ENCODE data around the gene TLDC2. TPM values are rescaled to one million over a fixed set of nuclear protein-coding genes. Genes with fewer than 3 reads are reported as not detected.

The TLDC2 gene
- total and polyA plus RNA-seq, 2 donors (not counting 1 experiment from before 2014, with no cell fraction given): under 0.01 to 0.09 TPM

DNA sequence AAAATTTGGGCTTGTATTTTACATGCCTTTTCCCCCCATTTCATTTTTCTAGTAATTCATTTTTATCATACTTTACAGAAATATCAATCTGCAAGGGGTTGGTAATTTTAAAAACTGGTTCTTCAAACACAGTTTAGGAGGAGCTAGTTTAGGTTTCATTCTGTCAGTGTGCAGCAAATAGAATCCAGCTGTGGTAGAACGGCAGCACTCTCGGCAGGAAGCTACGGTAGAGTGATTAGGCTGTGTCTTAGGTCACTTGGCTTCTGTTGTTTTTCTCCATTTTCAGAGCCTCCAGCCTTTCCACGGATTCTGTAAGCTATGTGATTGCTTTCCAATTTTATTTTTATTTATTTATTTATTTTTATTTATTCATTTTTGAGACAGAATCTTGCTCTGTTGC lies 32.7 kb downstream of the TLDC2 start:
- Histone ChIP-seq H3K9ac (ENCODE audit: insufficient read depth, low read length) (no peak overlapping the region), H3K9me3 (ENCODE audit: control insufficient read depth, insufficient read depth, low read depth, low read length) (no peaks in the 10 kb centered on the region), H3K79me2 (ENCODE audit: control insufficient read depth, insufficient read depth, low read length) (no peaks in the 10 kb centered on the region), H3K4me3 (replicated peaks in 1 of 4; ENCODE audit: control extremely low read depth in 1 of 4, insufficient read depth in 1 of 4, low read depth in 3 of 4, low read length in 4 of 4) (no peak overlapping the region), H4K20me1 (ENCODE audit: control insufficient read depth, extremely low read depth, insufficient read depth, low read length) (no peaks in the 10 kb centered on the region), H2AFZ (ENCODE audit: low read length) (no peak overlapping the region), H3K27me3 (ENCODE audit: control insufficient read depth, insufficient read depth, low read length) (no peaks in the 10 kb centered on the region), H3K36me3 (ENCODE audit: control insufficient read depth, insufficient read depth, low read length) (no peaks in the 10 kb centered on the region), H3K4me2 (ENCODE audit: extremely low read depth, insufficient read depth, low read length) (no peak overlapping the region), H3K27ac (ENCODE audit: insufficient read depth, low read length) (no peak overlapping the region), H3K4me1 (ENCODE audit: control insufficient read depth, extremely low read depth, insufficient read depth, low read length) (no peaks in the 10 kb centered on the region)
- TF ChIP-seq EZH2 (IDR thresholded peaks at IDR 0.05; ENCODE audit: low read length, missing control alignments): no peak
- TF ChIP-seq, protein P1, sequence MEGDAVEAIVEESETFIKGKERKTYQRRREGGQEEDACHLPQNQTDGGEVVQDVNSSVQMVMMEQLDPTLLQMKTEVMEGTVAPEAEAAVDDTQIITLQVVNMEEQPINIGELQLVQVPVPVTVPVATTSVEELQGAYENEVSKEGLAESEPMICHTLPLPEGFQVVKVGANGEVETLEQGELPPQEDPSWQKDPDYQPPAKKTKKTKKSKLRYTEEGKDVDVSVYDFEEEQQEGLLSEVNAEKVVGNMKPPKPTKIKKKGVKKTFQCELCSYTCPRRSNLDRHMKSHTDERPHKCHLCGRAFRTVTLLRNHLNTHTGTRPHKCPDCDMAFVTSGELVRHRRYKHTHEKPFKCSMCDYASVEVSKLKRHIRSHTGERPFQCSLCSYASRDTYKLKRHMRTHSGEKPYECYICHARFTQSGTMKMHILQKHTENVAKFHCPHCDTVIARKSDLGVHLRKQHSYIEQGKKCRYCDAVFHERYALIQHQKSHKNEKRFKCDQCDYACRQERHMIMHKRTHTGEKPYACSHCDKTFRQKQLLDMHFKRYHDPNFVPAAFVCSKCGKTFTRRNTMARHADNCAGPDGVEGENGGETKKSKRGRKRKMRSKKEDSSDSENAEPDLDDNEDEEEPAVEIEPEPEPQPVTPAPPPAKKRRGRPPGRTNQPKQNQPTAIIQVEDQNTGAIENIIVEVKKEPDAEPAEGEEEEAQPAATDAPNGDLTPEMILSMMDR (conservative IDR thresholded peaks at IDR 0.05 in 1 of 2, IDR thresholded peaks at IDR 0.05 in 1 of 2; ENCODE audit: low read depth in 1 of 2, low read length in 2 of 2): no peak
- peak in 1 of 2 donors; percentile 52 for DNase-seq (ENCODE audit: low read depth in 2 of 2)

DNA sequence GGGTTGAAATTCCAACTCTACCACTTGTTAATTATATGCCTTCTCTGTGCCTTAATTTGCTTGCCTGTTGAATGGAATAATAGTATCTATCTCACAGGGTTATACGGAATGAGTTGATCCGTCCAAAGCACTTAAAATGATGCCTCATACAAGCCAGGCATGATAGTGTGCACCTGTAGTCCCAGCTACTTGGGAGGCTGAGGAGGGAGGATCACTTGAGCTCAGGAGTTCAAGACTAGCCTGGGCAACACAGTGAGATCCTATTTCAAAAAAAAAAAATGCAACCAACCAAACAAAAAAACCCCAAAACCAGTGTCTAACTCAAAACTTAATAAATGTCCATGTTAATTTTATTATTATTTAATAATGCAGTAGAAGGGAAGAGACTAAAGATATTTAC lies 40.3 kb downstream of the TLDC2 start:
- Histone ChIP-seq H3K4me2 (ENCODE audit: extremely low read depth, insufficient read depth, low read length) (no peak overlapping the region), H3K9ac (ENCODE audit: insufficient read depth, low read length) (no peak overlapping the region), H3K79me2 (ENCODE audit: control insufficient read depth, insufficient read depth, low read length) (no peaks in the 10 kb centered on the region), H3K27ac (ENCODE audit: insufficient read depth, low read length) (no peak overlapping the region), H4K20me1 (ENCODE audit: control insufficient read depth, extremely low read depth, insufficient read depth, low read length) (no peaks in the 10 kb centered on the region), H3K4me3 (replicated peaks in 1 of 4; ENCODE audit: control extremely low read depth in 1 of 4, insufficient read depth in 1 of 4, low read depth in 3 of 4, low read length in 4 of 4) (no peak overlapping the region), H3K9me3 (ENCODE audit: control insufficient read depth, insufficient read depth, low read depth, low read length) (no peaks in the 10 kb centered on the region), H2AFZ (ENCODE audit: low read length) (no peak overlapping the region), H3K36me3 (ENCODE audit: control insufficient read depth, insufficient read depth, low read length) (no peaks in the 10 kb centered on the region), H3K4me1 (ENCODE audit: control insufficient read depth, extremely low read depth, insufficient read depth, low read length) (no peaks in the 10 kb centered on the region), H3K27me3 (ENCODE audit: control insufficient read depth, insufficient read depth, low read length) (no peaks in the 10 kb centered on the region)
- TF ChIP-seq EZH2 (IDR thresholded peaks at IDR 0.05; ENCODE audit: low read length, missing control alignments): no peak
- TF ChIP-seq, protein P1 (conservative IDR thresholded peaks at IDR 0.05 in 1 of 2, IDR thresholded peaks at IDR 0.05 in 1 of 2; ENCODE audit: low read depth in 1 of 2, low read length in 2 of 2): no peak
- no peak for DNase-seq (ENCODE audit: low read depth in 2 of 2)

DNA sequence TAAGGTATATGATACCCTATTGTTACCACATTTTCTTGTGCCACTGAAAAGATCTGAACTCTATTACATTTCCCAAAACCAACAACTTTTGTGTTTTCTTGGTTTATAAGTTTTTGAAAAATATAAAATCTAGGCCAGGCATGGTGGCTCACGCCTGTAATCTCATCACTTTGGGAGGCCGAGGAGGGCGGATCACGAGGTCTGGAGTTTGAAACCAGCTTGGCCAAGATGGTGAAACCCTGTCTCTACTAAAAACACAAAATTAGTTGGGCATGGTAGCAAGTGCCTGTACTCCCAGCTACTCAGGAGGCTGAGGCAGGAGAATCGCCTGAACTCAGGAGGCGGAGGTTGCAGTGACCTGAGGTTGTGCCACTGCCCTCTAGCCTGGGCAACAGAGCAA lies 41.3 kb downstream of the TLDC2 start:
- H2AFZ ChIP-seq (ENCODE audit: low read length): no peak overlapping the region
- H3K27ac ChIP-seq (ENCODE audit: insufficient read depth, low read length): no peak overlapping the region
- no peaks in the 10 kb centered on the region for H3K27me3 ChIP-seq (ENCODE audit: control insufficient read depth, insufficient read depth, low read length)
- no peaks in the 10 kb centered on the region for H3K36me3 ChIP-seq (ENCODE audit: control insufficient read depth, insufficient read depth, low read length)
- H3K4me3 ChIP-seq (replicated peaks in 1 of 4; ENCODE audit: control extremely low read depth in 1 of 4, insufficient read depth in 1 of 4, low read depth in 3 of 4, low read length in 4 of 4): no peak overlapping the region
- H3K79me2 ChIP-seq (ENCODE audit: control insufficient read depth, insufficient read depth, low read length): no peaks in the 10 kb centered on the region
- no peak overlapping the region for H3K9ac ChIP-seq (ENCODE audit: insufficient read depth, low read length)
- TF ChIP-seq EZH2 (IDR thresholded peaks at IDR 0.05; ENCODE audit: low read length, missing control alignments): no peak
- TF ChIP-seq, protein P1 (conservative IDR thresholded peaks at IDR 0.05 in 1 of 2, IDR thresholded peaks at IDR 0.05 in 1 of 2; ENCODE audit: low read depth in 1 of 2, low read length in 2 of 2): no peak
- no peaks in the 10 kb centered on the region for H3K9me3 ChIP-seq (ENCODE audit: control insufficient read depth, insufficient read depth, low read depth, low read length)
- no peak for DNase-seq (ENCODE audit: low read depth in 2 of 2)
- no peaks in the 10 kb centered on the region for H4K20me1 ChIP-seq (ENCODE audit: control insufficient read depth, extremely low read depth, insufficient read depth, low read length)
- H3K4me2 ChIP-seq (ENCODE audit: extremely low read depth, insufficient read depth, low read length): no peak overlapping the region
- H3K4me1 ChIP-seq (ENCODE audit: control insufficient read depth, extremely low read depth, insufficient read depth, low read length): no peaks in the 10 kb centered on the region
